ENCODE data around the gene ATP8B4.
A peak's percentile ranks its signal among the peaks of the same experiment; 100 is the strongest.

Gene ATP8B4

GRCh38 chr15:49857496-49858475, 261.2 kb downstream of the ATP8B4 start:
- DNase-seq (ENCODE audit: low read depth, low spot score): no peak

GRCh38 chr15:49855917-49856637, 263.0 kb downstream of the ATP8B4 start:
- no peak for DNase-seq (ENCODE audit: low read depth, low spot score)

GRCh38 chr15:49852756-49853155, 266.3 kb downstream of the ATP8B4 start:
- no peak for DNase-seq (ENCODE audit: low read depth, low spot score)

- no peak for DNase-seq (ENCODE audit: low read depth, low spot score)
Measured at GRCh38 chr15:49848807-49849206, 270.2 kb downstream of the ATP8B4 start.

- DNase-seq (ENCODE audit: low read depth, low spot score): peak; percentile 35
Measured at GRCh38 chr15:49848282-49848724, 270.7 kb downstream of the ATP8B4 start.

- DNase-seq (ENCODE audit: low read depth, low spot score): no peak
Measured at GRCh38 chr15:49847423-49848281, 271.4 kb downstream of the ATP8B4 start.

- no peak for DNase-seq (ENCODE audit: low read depth, low spot score)
Measured at GRCh38 chr15:49844390-49844789, 274.6 kb downstream of the ATP8B4 start.

GRCh38 chr15:49843725-49844124, 275.3 kb downstream of the ATP8B4 start:
- DNase-seq (ENCODE audit: low read depth, low spot score): no peak

- no peak for DNase-seq (ENCODE audit: low read depth, low spot score)
Measured at GRCh38 chr15:49842031-49842730, 276.9 kb downstream of the ATP8B4 start.

- no peak for DNase-seq (ENCODE audit: low read depth, low spot score)
Measured at GRCh38 chr15:49832511-49832910, 286.5 kb downstream of the ATP8B4 start.

- DNase-seq (ENCODE audit: low read depth, low spot score): peak; percentile 62
Measured at GRCh38 chr15:49831206-49831965, 287.6 kb downstream of the ATP8B4 start.

- DNase-seq (ENCODE audit: low read depth, low spot score): no peak
Measured at GRCh38 chr15:49830391-49830790, 288.6 kb downstream of the ATP8B4 start.

- DNase-seq (ENCODE audit: low read depth, low spot score): no peak
Measured at GRCh38 chr15:49827311-49827710, 291.7 kb downstream of the ATP8B4 start.

- DNase-seq (ENCODE audit: low read depth, low spot score): no peak
Measured at GRCh38 chr15:49826640-49827234, 292.3 kb downstream of the ATP8B4 start.

- no peak for DNase-seq (ENCODE audit: low read depth, low spot score)
Measured at GRCh38 chr15:49824775-49825099, 294.3 kb downstream of the ATP8B4 start.

GRCh38 chr15:49823987-49824774, 294.9 kb downstream of the ATP8B4 start:
- DNase-seq (ENCODE audit: low read depth, low spot score): no peak

GRCh38 chr15:49817100-49817499, 301.9 kb downstream of the ATP8B4 start:
- DNase-seq (ENCODE audit: low read depth, low spot score): no peak

GRCh38 chr15:49815950-49816349, 303.1 kb downstream of the ATP8B4 start:
- no peak for DNase-seq (ENCODE audit: low read depth, low spot score)

GRCh38 chr15:49815526-49815925, 303.5 kb downstream of the ATP8B4 start:
- DNase-seq (ENCODE audit: low read depth, low spot score): no peak
